ENCODE data around the gene C9orf50.

DNA sequence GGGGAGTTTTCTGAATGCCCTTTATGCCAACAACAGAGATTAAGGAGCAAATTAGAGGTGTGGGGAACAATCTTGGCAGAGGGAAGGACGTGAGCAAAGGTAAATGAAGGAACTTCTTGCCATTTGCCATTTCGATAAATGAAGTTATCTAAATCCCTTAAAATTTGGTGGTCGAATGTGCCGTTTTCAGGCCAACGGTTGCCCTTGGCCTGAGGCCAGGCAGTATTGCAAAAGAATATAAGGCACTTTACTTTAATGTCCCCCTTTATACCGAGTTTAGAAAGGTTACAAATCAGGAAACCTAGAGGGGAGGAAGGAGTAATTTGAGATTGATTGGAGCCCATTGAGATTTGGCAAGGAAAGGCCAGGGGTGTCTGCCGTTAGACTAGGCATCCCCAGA is 26.3 kb downstream of the C9orf50 start:
- TF ChIP-seq, protein P1, sequence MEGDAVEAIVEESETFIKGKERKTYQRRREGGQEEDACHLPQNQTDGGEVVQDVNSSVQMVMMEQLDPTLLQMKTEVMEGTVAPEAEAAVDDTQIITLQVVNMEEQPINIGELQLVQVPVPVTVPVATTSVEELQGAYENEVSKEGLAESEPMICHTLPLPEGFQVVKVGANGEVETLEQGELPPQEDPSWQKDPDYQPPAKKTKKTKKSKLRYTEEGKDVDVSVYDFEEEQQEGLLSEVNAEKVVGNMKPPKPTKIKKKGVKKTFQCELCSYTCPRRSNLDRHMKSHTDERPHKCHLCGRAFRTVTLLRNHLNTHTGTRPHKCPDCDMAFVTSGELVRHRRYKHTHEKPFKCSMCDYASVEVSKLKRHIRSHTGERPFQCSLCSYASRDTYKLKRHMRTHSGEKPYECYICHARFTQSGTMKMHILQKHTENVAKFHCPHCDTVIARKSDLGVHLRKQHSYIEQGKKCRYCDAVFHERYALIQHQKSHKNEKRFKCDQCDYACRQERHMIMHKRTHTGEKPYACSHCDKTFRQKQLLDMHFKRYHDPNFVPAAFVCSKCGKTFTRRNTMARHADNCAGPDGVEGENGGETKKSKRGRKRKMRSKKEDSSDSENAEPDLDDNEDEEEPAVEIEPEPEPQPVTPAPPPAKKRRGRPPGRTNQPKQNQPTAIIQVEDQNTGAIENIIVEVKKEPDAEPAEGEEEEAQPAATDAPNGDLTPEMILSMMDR (IDR thresholded peaks at IDR 0.05 in 8 of 11, conservative IDR thresholded peaks at IDR 0.05 in 3 of 11), result no peak
- no peak for TF ChIP-seq POLR2A (IDR thresholded peaks at IDR 0.05)

All from spleen (tissue), 7 donors.